Esophagus squamous epithelium (tissue), 5 donors: ENCODE data around the gene PTPRQ. TPM values are rescaled to one million over a fixed set of nuclear protein-coding genes. Genes with fewer than 3 reads are reported as not detected.

Source experiments
- DNase-seq: peaks from one replicate; lab custom pipeline; 2025; lab: John Stamatoyannopoulos, UW
- H3K27ac ChIP-seq, 4 donors: fragments of 200-600 bp; sonication (generic); one replicate each; pipeline ENCODE4 v1.5.1; 2016 to 2019; ENCODE audit warnings: mild to moderate bottlenecking in 1 of 4
- H3K27me3 ChIP-seq, 4 donors: fragments of 200-600 bp; sonication (generic); 1 replicate in 3 of 4; 2 replicates in 1 of 4; pipeline versions ENCODE4 v1.5.1 to v1.6.0; 2017 to 2021; ENCODE audit warnings: antibody characterized with exemption in 1 of 4
- H3K36me3 ChIP-seq, 3 donors: fragments of 200-600 bp; sonication (generic); one replicate each; pipeline ENCODE4 v1.5.1; 2016 to 2019
- H3K4me1 ChIP-seq, 3 donors: fragments of 200-600 bp; sonication (generic); one replicate each; pipeline ENCODE4 v1.5.1; 2017 to 2019
- H3K4me3 ChIP-seq, 4 donors: fragments of 200-600 bp; sonication (generic); 1 replicate in 3 of 4; 2 replicates in 1 of 4; pipeline ENCODE4 v1.5.1; 2016 to 2019; ENCODE audit warnings: mild to moderate bottlenecking in 2 of 4, moderate library complexity in 1 of 4
- H3K9me3 ChIP-seq, 3 donors: fragments of 200-600 bp; sonication (generic); one replicate each; pipeline ENCODE4 v1.5.1; 2016 to 2019
- POLR2A ChIP-seq, 4 donors: fragments of 450-650 bp; IDR thresholded peaks; one replicate each; pipeline ENCODE4 v1.6.1; 2017; ENCODE audit warnings: antibody characterized with exemption in 4 of 4, mild to moderate bottlenecking in 4 of 4, moderate library complexity in 3 of 4
- WGBS, 2 donors: methylation state at CpG; one replicate each; pipeline ENCODE4 v1.1.5; 2018; 5-methylcytosine and 5-hydroxymethylcytosine counted together
- intact Hi-C: fragments of 100-400 bp; cut with DNase I; formaldehyde crosslinking; loops from one replicate; pipeline ENCODE4 v1.15.0; 2022
- total RNA-seq, 4 donors: library from RNA; depleted of rRNA; stranded (reverse); fragments of >200 nt; gene quantifications; one replicate each; pipeline ENCODE4 v1.1.0, GENCODE V29; 2016
- TF ChIP-seq, protein P1 (sequence below), 6 experiments: fragments of 450-650 bp in 4 of 6; fragments of 200-600 bp in 2 of 6; sonication (generic) in 2 of 6; IDR thresholded peaks; one replicate each; pipeline ENCODE4 v1.5.1; 2016 to 2019; ENCODE audit warnings: antibody characterized with exemption in 6 of 6, mild to moderate bottlenecking in 4 of 6, moderate library complexity in 4 of 6
- donor health status: DM: yes; HTN: yes; CAD: no.

The PTPRQ gene
- total RNA-seq, 4 donors from 2014 or later = 0.19 to 0.44 (median 0.31) TPM; not detected in 1

GRCh38 chr12:80549298-80549697 is 105.3 kb downstream of the PTPRQ start:
- no peaks in the 10 kb centered on the region for H3K36me3 ChIP-seq

GRCh38 chr12:80551897-80552296 is 107.9 kb downstream of the PTPRQ start:
- H3K27ac ChIP-seq = no peak overlapping the region
- WGBS, 2 donors = 20 to 33% methylated on average over 1 of the region's 1 CpG
- DNase-seq = no peak
- no peak overlapping the region for H3K4me3 ChIP-seq
- intact Hi-C loops = no loop called here
- no peaks in the 10 kb centered on the region for H3K27me3 ChIP-seq
- H3K4me1 ChIP-seq = peaks cover 0 to 25% (median 2%) of the 10 kb centered on the region in 3 donors
- TF ChIP-seq, protein P1, sequence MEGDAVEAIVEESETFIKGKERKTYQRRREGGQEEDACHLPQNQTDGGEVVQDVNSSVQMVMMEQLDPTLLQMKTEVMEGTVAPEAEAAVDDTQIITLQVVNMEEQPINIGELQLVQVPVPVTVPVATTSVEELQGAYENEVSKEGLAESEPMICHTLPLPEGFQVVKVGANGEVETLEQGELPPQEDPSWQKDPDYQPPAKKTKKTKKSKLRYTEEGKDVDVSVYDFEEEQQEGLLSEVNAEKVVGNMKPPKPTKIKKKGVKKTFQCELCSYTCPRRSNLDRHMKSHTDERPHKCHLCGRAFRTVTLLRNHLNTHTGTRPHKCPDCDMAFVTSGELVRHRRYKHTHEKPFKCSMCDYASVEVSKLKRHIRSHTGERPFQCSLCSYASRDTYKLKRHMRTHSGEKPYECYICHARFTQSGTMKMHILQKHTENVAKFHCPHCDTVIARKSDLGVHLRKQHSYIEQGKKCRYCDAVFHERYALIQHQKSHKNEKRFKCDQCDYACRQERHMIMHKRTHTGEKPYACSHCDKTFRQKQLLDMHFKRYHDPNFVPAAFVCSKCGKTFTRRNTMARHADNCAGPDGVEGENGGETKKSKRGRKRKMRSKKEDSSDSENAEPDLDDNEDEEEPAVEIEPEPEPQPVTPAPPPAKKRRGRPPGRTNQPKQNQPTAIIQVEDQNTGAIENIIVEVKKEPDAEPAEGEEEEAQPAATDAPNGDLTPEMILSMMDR (IDR thresholded peaks at IDR 0.05) = no peak
- TF ChIP-seq POLR2A (IDR thresholded peaks at IDR 0.05) = no peak
- H3K36me3 ChIP-seq = no peaks in the 10 kb centered on the region
- H3K9me3 ChIP-seq = no peaks in the 10 kb centered on the region

More at GRCh38 chr12:80549298-80549697, 105.3 kb downstream of the PTPRQ start:
- H3K4me1 ChIP-seq = peaks cover 0 to 25% (median 2%) of the 10 kb centered on the region in 3 donors
- H3K9me3 ChIP-seq = no peaks in the 10 kb centered on the region
- DNase-seq = no peak
- 63 to 74% methylated on average over 3 of the region's 3 CpGs for WGBS, 2 donors
- TF ChIP-seq, protein P1 (IDR thresholded peaks at IDR 0.05) = no peak
- TF ChIP-seq POLR2A (IDR thresholded peaks at IDR 0.05) = no peak
- no peaks in the 10 kb centered on the region for H3K27me3 ChIP-seq
- no peak overlapping the region for H3K27ac ChIP-seq
- H3K4me3 ChIP-seq = no peak overlapping the region
- intact Hi-C loops = no loop called here

DNA sequence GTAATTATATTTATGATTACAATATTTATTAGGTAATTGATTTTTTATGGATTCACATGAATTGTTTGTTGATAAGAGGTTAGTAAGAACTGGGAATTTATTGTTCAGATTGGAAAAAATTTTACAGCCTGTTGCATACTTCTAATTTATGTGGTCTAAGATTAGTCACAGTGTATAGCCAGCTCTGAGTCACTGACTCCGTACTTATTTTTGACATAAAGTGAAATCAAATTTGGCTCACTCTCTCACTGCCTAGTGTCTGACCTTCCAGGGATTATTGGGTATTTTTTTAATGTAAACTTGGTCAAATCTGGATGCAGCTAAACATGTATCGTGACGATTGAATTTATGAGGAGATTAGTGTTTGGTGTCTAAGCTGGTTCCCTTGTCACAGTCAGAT is 109.3 kb downstream of the PTPRQ start:
- DNase-seq = no peak
- peaks cover 0 to 25% (median 2%) of the 10 kb centered on the region in 3 donors for H3K4me1 ChIP-seq
- H3K9me3 ChIP-seq = no peaks in the 10 kb centered on the region
- no peak for TF ChIP-seq POLR2A (IDR thresholded peaks at IDR 0.05)
- TF ChIP-seq, protein P1 (IDR thresholded peaks at IDR 0.05) = no peak
- no peaks in the 10 kb centered on the region for H3K36me3 ChIP-seq
- no peak overlapping the region for H3K27ac ChIP-seq
- 31 to 32% methylated on average over 3 of the region's 3 CpGs for WGBS, 2 donors
- H3K27me3 ChIP-seq = no peaks in the 10 kb centered on the region
- intact Hi-C loops = no loop called here
- no peak overlapping the region for H3K4me3 ChIP-seq

GRCh38 chr12:80556566-80556965 is 112.5 kb downstream of the PTPRQ start:
- 79 to 94% methylated on average over 1 of the region's 1 CpG for WGBS, 2 donors
- H3K4me1 ChIP-seq = peaks cover 0 to 21% (median 2%) of the 10 kb centered on the region in 3 donors
- H3K36me3 ChIP-seq = no peaks in the 10 kb centered on the region
- TF ChIP-seq POLR2A (IDR thresholded peaks at IDR 0.05) = no peak
- TF ChIP-seq, protein P1 (IDR thresholded peaks at IDR 0.05) = no peak
- intact Hi-C loops = no loop called here
- no peaks in the 10 kb centered on the region for H3K27me3 ChIP-seq
- H3K4me3 ChIP-seq = no peak overlapping the region
- no peaks in the 10 kb centered on the region for H3K9me3 ChIP-seq
- no peak overlapping the region for H3K27ac ChIP-seq
- no peak for DNase-seq

DNA sequence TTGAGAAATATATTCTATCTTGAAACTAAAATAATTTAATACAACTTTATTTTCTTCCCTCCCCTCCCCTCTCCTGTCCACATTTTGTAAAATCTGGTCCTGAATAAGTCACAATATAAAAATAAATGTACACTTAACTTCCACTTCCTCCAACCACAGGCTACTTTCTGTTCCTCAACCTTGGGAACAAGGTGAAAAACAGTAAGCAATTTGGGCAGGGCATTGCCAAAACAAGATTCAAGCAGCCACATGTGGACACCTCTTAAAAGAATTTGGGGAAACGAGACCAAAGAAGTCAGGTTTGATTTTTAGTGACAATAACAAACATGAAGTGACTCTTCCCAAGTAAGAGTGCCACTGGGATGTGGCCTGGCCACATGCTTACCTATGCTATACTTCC is 115.7 kb downstream of the PTPRQ start:
- TF ChIP-seq, protein P1 (IDR thresholded peaks at IDR 0.05) = no peak
- no peak for TF ChIP-seq POLR2A (IDR thresholded peaks at IDR 0.05)

More for the DNA sequence above, 115.7 kb downstream of the PTPRQ start:
- no peak for DNase-seq
- no peak overlapping the region for H3K27ac ChIP-seq
- H3K36me3 ChIP-seq = no peaks in the 10 kb centered on the region
- H3K4me1 ChIP-seq = no peaks in the 10 kb centered on the region
- WGBS, 2 donors = 54 to 80% methylated on average over 1 of the region's 1 CpG
- no peak overlapping the region for H3K4me3 ChIP-seq
- intact Hi-C loops = no loop called here
- no peaks in the 10 kb centered on the region for H3K9me3 ChIP-seq
- H3K27me3 ChIP-seq = no peaks in the 10 kb centered on the region
